ENCODE results near the gene LAMA5. TPM values are rescaled to one million over a fixed set of nuclear protein-coding genes. Genes with fewer than 3 reads are reported as not detected.

The LAMA5 gene
- total and polyA plus RNA-seq, 2 of the 8 experiments (the other 6 are each of a cell fraction or from before 2014, with no cell fraction given), result 34.4 to 225 TPM

GRCh38 chr20:62292108-62292507 lies 75.0 kb downstream of the LAMA5 start:
- Histone ChIP-seq H3K4ac (replicated peaks; ENCODE audit: insufficient read length, low read depth, low read length) (no peak overlapping the region), H3K4me3 (ENCODE audit: extremely low read depth in 1 of 4, insufficient read depth in 2 of 4, low read depth in 3 of 4, low read length in 4 of 4) (no peak overlapping the region), H3K4me2 (ENCODE audit: insufficient read depth in 1 of 2, low read depth in 2 of 2, low read length in 2 of 2) (no peak overlapping the region), H3K18ac (ENCODE audit: extremely low read depth, low read length) (no peak overlapping the region), H3K36me3 (ENCODE audit: control insufficient read depth in 2 of 4, insufficient read depth in 4 of 4, low read length in 3 of 4) (peaks cover 4 to 41% (median 8%) of the 10 kb centered on the region in 4 experiments; a peak in 5 of 8 replicates), H3K79me1 (ENCODE audit: low read depth, low read length) (no peaks in the 10 kb centered on the region; the same call in 1 of the 2 replicates), H2AK5ac (ENCODE audit: low read depth, low read length) (no peak overlapping the region), H2AFZ (ENCODE audit: low read length) (no peak overlapping the region), H3K23ac (ENCODE audit: insufficient read length) (no peak overlapping the region), H3K9ac (replicated peaks in 1 of 4; ENCODE audit: extremely low read depth in 1 of 4, low read depth in 3 of 4, low read length in 3 of 4) (no peak overlapping the region), H3K14ac (ENCODE audit: insufficient read length) (no peak overlapping the region), H2BK12ac (ENCODE audit: low read depth, low read length) (no peak overlapping the region), H2BK120ac (replicated peaks; ENCODE audit: low read depth, low read length) (no peak overlapping the region), H3K27me3 (replicated peaks in 1 of 4; ENCODE audit: control insufficient read depth in 3 of 4, extremely low read depth in 1 of 4, insufficient read depth in 3 of 4, low read length in 3 of 4) (no peaks in the 10 kb centered on the region), H3K27ac (ENCODE audit: low read depth, low read length) (no peak overlapping the region), H3K79me2 (ENCODE audit: control insufficient read depth in 1 of 2, insufficient read depth in 2 of 2, low read length in 2 of 2) (no peaks in the 10 kb centered on the region), H4K8ac (ENCODE audit: extremely low read depth, insufficient read depth, low read length) (no peak overlapping the region), H3K4me1 (replicated peaks in 1 of 4; ENCODE audit: control insufficient read depth in 3 of 4, insufficient read depth in 4 of 4, low read length in 3 of 4) (no peaks in the 10 kb centered on the region), H2BK5ac (ENCODE audit: low read depth, low read length) (no peak overlapping the region), H3K56ac (replicated peaks; ENCODE audit: insufficient read length, low read depth, low read length) (no peak overlapping the region), H4K91ac (replicated peaks; ENCODE audit: insufficient read length, low read length) (no peak overlapping the region), H2BK15ac (ENCODE audit: low read length) (no peak overlapping the region), H2BK20ac (ENCODE audit: low read length) (no peak overlapping the region), H3K9me3 (ENCODE audit: insufficient read depth in 2 of 2, low read depth in 1 of 2, low read length in 1 of 2) (no peaks in the 10 kb centered on the region), H4K20me1 (replicated peaks in 1 of 2; ENCODE audit: control insufficient read depth in 1 of 2, insufficient read depth in 2 of 2, low read length in 2 of 2) (peaks cover 2 to 5% of the 10 kb centered on the region in 2 experiments), H3K23me2 (ENCODE audit: low read depth, low read length) (no peaks in the 10 kb centered on the region), H4K5ac (ENCODE audit: insufficient read length, low read depth, low read length) (no peak overlapping the region)
- WGBS, 2 experiments (ENCODE audit: extremely low coverage in 1 of 2, insufficient coverage in 1 of 2, insufficient read length in 1 of 2, insufficient replicate concordance in 2 of 2, low coverage in 1 of 2, low lambda C conversion rate in 2 of 2, missing lambda C conversion rate in 1 of 2), result 99% methylated on average over 11 of the region's 11 CpGs; no CpG with 5 or more reads in 1 of the 2 experiments
- no peak for FAIRE-seq
- no peak for DNase-seq (ENCODE audit: low read depth in 1 of 2, low spot score in 2 of 2)
- ChIA-PET POLR2A (ENCODE audit: partially characterized antibody) (no interaction called here), CTCF (ENCODE audit: partially characterized antibody) (interaction anchor here (0.7 to 2.6 kb wide), 2 partner anchors 9 to 19 kb away, joined by 3 to 9 read pairs; no protein-coding TSS in a partner anchor)
- TF ChIP-seq HDAC2 (IDR thresholded peaks at IDR 0.05; ENCODE audit: borderline replicate concordance in 1 of 2, low read depth in 2 of 2, low read length in 2 of 2) (no peak), ATF2 (IDR thresholded peaks at IDR 0.05; ENCODE audit: low read length) (no peak), ATF3 (IDR thresholded peaks at IDR 0.05; ENCODE audit: insufficient read depth, low read depth, low read length) (no peak), RAD21 (IDR thresholded peaks at IDR 0.05 in 1 of 2, conservative IDR thresholded peaks at IDR 0.05 in 1 of 2; ENCODE audit: low read depth in 2 of 2, low read length in 2 of 2) (no peak), SP2 (IDR thresholded peaks at IDR 0.05; ENCODE audit: low read length) (no peak), CREB1 (IDR thresholded peaks at IDR 0.05) (no peak), SP1 (IDR thresholded peaks at IDR 0.05; ENCODE audit: low read depth, low read length) (no peak), TAF7 (optimal IDR thresholded peaks at IDR 0.05; ENCODE audit: borderline replicate concordance, low read depth, low read length) (no peak), SP4 (IDR thresholded peaks at IDR 0.05; ENCODE audit: low read length) (no peak), EP300 (IDR thresholded peaks at IDR 0.05; ENCODE audit: borderline replicate concordance in 1 of 2, low read depth in 2 of 2, low read length in 2 of 2) (no peak)

All from H1 (cell line).